HCT116 (cell line): ENCODE measurements around the gene SERGEF. TPM values are rescaled to one million over a fixed set of nuclear protein-coding genes. Genes with fewer than 3 reads are reported as not detected.

Experiments
- ATAC-seq: fragments of 200-7000 bp; cut with Tn5 transposase; 2 replicates; pipeline ENCODE4 v1.9.1; 2020; ENCODE audit warnings: mild to moderate bottlenecking, moderate library complexity
- BruUV-seq: library from RNA; stranded (reverse); fragments of 400-500 nt; replicated peaks from 2 replicates; lab custom pipeline; 2021; lab: Mats Ljungman, UMichigan
- CTCF ChIA-PET: fragments of 300-600 bp; sonication (Branson Sonifier 250); formaldehyde crosslinking; loops from one replicate; lab custom pipeline; 2021; ENCODE audit warnings: antibody characterized with exemption; lab: Charles Lee
- POLR2A ChIA-PET: fragments of 300-600, 350-600 bp; sonication (Branson Sonifier 250); formaldehyde crosslinking; loops from one replicate; lab custom pipeline; 2021; ENCODE audit warnings: antibody characterized with exemption; lab: Charles Lee
- RAD21 ChIA-PET, 2 experiments: fragments of 300-600 bp; sonication (Branson Sonifier 250); formaldehyde crosslinking; loops; one replicate each; lab custom pipeline; 2023; ENCODE audit warnings: low total read pairs in 2 of 2; ENCODE audit not compliant: uncharacterized antibody in 2 of 2, unreplicated experiment in 2 of 2, low non-redundant PET in 1 of 2; lab: Charles Lee
- DNase-seq: peaks from one replicate; pipeline ENCODE4 v3.0.0-alpha.2; 2010; ENCODE audit warnings: low read depth, low spot score
- H2AFZ ChIP-seq: fragments of 200-600 bp; shearing (Covaris generic), sonication (generic); 2 replicates; pipeline ENCODE4 v1.6.1; 2017; ENCODE audit warnings: low read depth, mixed run types, mixed read lengths, antibody characterized with exemption, low read length; ENCODE audit not compliant: poor library complexity, severe bottlenecking
- H3K27ac ChIP-seq: 2 replicates; pipeline ENCODE4 v1.5.1; 2012; ENCODE audit warnings: low read depth, low read length
- H3K27me3 ChIP-seq: fragments of 200-600 bp; sonication (generic); 2 replicates; pipeline ENCODE4 v1.6.1; 2016; ENCODE audit warnings: mixed run types, low read length, mixed read lengths; ENCODE audit not compliant: insufficient read depth
- H3K36me3 ChIP-seq, 2 experiments: fragments of 200-500 bp in 1 of 2; fragments of 200-600 bp in 1 of 2; sonication (Bioruptor generic) in 1 of 2; sonication (generic) in 1 of 2; 2 replicates each; pipeline versions ENCODE4 v1.5.1 to v1.6.1; 2014 to 2016; ENCODE audit warnings: low read length in 2 of 2, inconsistent platforms in 1 of 2, mixed read lengths in 1 of 2, mixed run types in 1 of 2; ENCODE audit not compliant: insufficient read depth in 2 of 2, control insufficient read depth in 1 of 2
- H3K4me1 ChIP-seq, 2 experiments: fragments of 200-600 bp in 1 of 2; sonication (generic) in 1 of 2; 2 replicates each; pipeline versions ENCODE4 v1.5.1 to v1.6.1; 2012 to 2017; ENCODE audit warnings: low read length in 2 of 2, inconsistent platforms in 1 of 2, mild to moderate bottlenecking in 1 of 2, mixed read lengths in 1 of 2, mixed run types in 1 of 2, moderate library complexity in 1 of 2; ENCODE audit not compliant: insufficient read depth in 2 of 2, control insufficient read depth in 1 of 2
- H3K4me2 ChIP-seq: fragments of 200-600 bp; sonication (generic); 2 replicates; pipeline ENCODE4 v1.6.1; 2017; ENCODE audit warnings: mixed run types, low read length, mixed read lengths
- H3K4me3 ChIP-seq, 2 experiments: fragments of 200-600 bp in 1 of 2; sonication (generic) in 1 of 2; replicated peaks in 1 of 2; 2 replicates each; pipeline ENCODE4 v1.5.1; 2011 to 2016; ENCODE audit warnings: low read length in 2 of 2, control low read depth in 1 of 2, low read depth in 1 of 2, mild to moderate bottlenecking in 1 of 2, mixed read lengths in 1 of 2, mixed run types in 1 of 2
- H3K79me2 ChIP-seq: fragments of 200-600 bp; sonication (generic); 2 replicates; pipeline ENCODE4 v1.6.1; 2017; ENCODE audit warnings: mild to moderate bottlenecking, mixed run types, low read length, moderate library complexity, mixed read lengths; ENCODE audit not compliant: insufficient read depth
- H3K9ac ChIP-seq: fragments of 200-600 bp; sonication (generic); 2 replicates; pipeline ENCODE4 v1.6.1; 2016; ENCODE audit warnings: low read length, mixed read lengths
- H3K9me2 ChIP-seq: fragments of 200-600 bp; sonication (generic), shearing (Covaris generic); 2 replicates; pipeline ENCODE4 v1.6.1; 2017; ENCODE audit warnings: mixed run types, mild to moderate bottlenecking, moderate library complexity; ENCODE audit not compliant: insufficient read depth
- H3K9me3 ChIP-seq, 2 experiments: fragments of 200-500 bp in 1 of 2; fragments of 200-600 bp in 1 of 2; sonication (Bioruptor generic) in 1 of 2; sonication (generic) in 1 of 2; 2 replicates each; pipeline ENCODE4 v1.6.1; 2014 to 2017; ENCODE audit warnings: low read length in 2 of 2, mixed read lengths in 2 of 2, inconsistent platforms in 1 of 2, low read depth in 1 of 2, mild to moderate bottlenecking in 1 of 2, mixed run types in 1 of 2, moderate library complexity in 1 of 2; ENCODE audit not compliant: control insufficient read depth in 1 of 2, insufficient read depth in 1 of 2
- H4K20me1 ChIP-seq: fragments of 200-600 bp; sonication (generic), shearing (Covaris generic); 2 replicates; pipeline ENCODE4 v1.6.1; 2017; ENCODE audit warnings: mixed run types, mild to moderate bottlenecking, moderate library complexity; ENCODE audit not compliant: insufficient read depth
- CBX3 ChIP-seq: IDR thresholded peaks from 2 replicates; pipeline ENCODE4 v1.6.1; 2012; ENCODE audit warnings: low read depth
- CEBPB ChIP-seq: IDR thresholded peaks from 2 replicates; pipeline ENCODE4 v1.6.1; 2012; ENCODE audit warnings: low read depth
- POLR2AphosphoS5 ChIP-seq: IDR thresholded peaks from 2 replicates; pipeline ENCODE4 v1.6.1; 2011; ENCODE audit warnings: mild to moderate bottlenecking, low read depth, low read length, moderate library complexity
- SIN3A ChIP-seq: IDR thresholded peaks from 2 replicates; pipeline ENCODE4 v1.6.1; 2012; ENCODE audit warnings: low read depth
- SP1 ChIP-seq: IDR thresholded peaks from 2 replicates; pipeline ENCODE4 v1.6.1; 2012; ENCODE audit warnings: low read depth
- SRF ChIP-seq: IDR thresholded peaks from 2 replicates; pipeline ENCODE4 v1.6.1; 2012; ENCODE audit warnings: low read depth
- YY1 ChIP-seq: IDR thresholded peaks from 2 replicates; pipeline ENCODE4 v1.6.1; 2011; ENCODE audit warnings: low read length, low read depth, moderate library complexity, mild to moderate bottlenecking; ENCODE audit not compliant: insufficient replicate concordance; ENCODE audit errors: extremely low read depth
- ZBTB33 ChIP-seq: IDR thresholded peaks from 2 replicates; pipeline ENCODE4 v1.6.1; 2011; ENCODE audit warnings: mild to moderate bottlenecking, low read length, moderate library complexity; ENCODE audit not compliant: insufficient replicate concordance; ENCODE audit errors: extremely low read depth
- ZNF274 ChIP-seq: fragments of 200-500 bp; sonication (Bioruptor generic); IDR thresholded peaks from 2 replicates; pipeline ENCODE4 v1.6.1; 2014; ENCODE audit warnings: mild to moderate bottlenecking, low read depth, low read length, inconsistent platforms
- intact Hi-C: fragments of 100-400 bp; cut with micrococcal nuclease; formaldehyde crosslinking; loops from 2 replicates; pipeline ENCODE4 v1.10.0; 2022
- total RNA-seq: library from RNA; stranded (reverse); gene quantifications from one replicate; pipeline ENCODE4 v1.2.1, GENCODE V29; 2021; ENCODE audit not compliant: unreplicated experiment

Gene SERGEF
- total RNA-seq, 1 experiment from 2014 or later = 32.8 TPM

DNA sequence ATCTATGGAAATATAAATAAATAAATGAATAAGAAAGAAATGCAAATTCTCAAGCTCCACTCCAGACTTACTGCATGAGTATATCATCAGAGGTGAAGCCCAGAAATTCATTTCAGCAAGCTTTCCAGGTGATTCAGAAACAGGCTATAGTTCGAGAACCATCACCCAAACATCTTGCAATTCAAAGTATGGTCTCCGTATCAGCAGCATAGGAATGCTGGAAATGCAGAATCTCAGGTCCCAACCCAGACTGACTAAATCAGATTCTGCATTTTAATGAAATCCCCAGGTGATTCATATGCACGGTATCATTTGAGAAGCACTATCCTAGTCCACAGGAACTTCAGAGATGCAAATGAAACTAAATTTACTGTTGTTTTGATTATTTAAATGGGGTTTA, 95.3 kb downstream of the SERGEF start:
- H2AFZ ChIP-seq = no peak overlapping the region
- no TSS peak for BruUV-seq
- H3K4me2 ChIP-seq = no peak overlapping the region
- RAD21 ChIA-PET = no interaction called here
- no peak overlapping the region for H3K9ac ChIP-seq
- TF ChIP-seq ZNF274 (no peak), POLR2AphosphoS5 (no peak), ZBTB33 (no peak), SIN3A (no peak), CBX3 (no peak), YY1 (no peak), CEBPB (no peak), SRF (no peak), SP1 (no peak)
- TF ChIP-seq, all 23 proteins: peak for 0
- POLR2A ChIA-PET = no interaction called here
- no peaks in the 10 kb centered on the region for H4K20me1 ChIP-seq
- intact Hi-C loops = no loop called here
- no peak overlapping the region for H3K4me3 ChIP-seq
- no peak overlapping the region for H3K27ac ChIP-seq
- H3K9me3 ChIP-seq = no peaks in the 10 kb centered on the region
- no peaks in the 10 kb centered on the region for H3K4me1 ChIP-seq
- CTCF ChIA-PET = no interaction called here
- no peak for ATAC-seq
- no peaks in the 10 kb centered on the region for H3K36me3 ChIP-seq
- no peak for DNase-seq
- H3K9me2 ChIP-seq = no peaks in the 10 kb centered on the region
- no peaks in the 10 kb centered on the region for H3K27me3 ChIP-seq
- H3K79me2 ChIP-seq = no peaks in the 10 kb centered on the region
